PFSK-1 (cell line): ENCODE results near the gene IFNA13.
A peak's percentile ranks its signal among the peaks of the same experiment; 100 is the strongest.

ENCODE experiments used
- FOXP2 ChIP-seq: optimal IDR thresholded peaks from 2 replicates; pipeline ENCODE3; 2011; ENCODE audit warnings: borderline replicate concordance, control low read depth, inconsistent platforms; ENCODE audit not compliant: insufficient read depth; ENCODE audit errors: extremely low read length, extremely low read depth
- POLR2AphosphoS5 ChIP-seq: IDR thresholded peaks from 2 replicates; pipeline ENCODE4 v1.6.1; 2012; ENCODE audit warnings: low read depth, mild to moderate bottlenecking, control low read depth, low read length, moderate library complexity
- SIN3A ChIP-seq: IDR thresholded peaks from 2 replicates; pipeline ENCODE4 v1.6.1; 2012; ENCODE audit warnings: mild to moderate bottlenecking, low read length, moderate library complexity, borderline replicate concordance; ENCODE audit not compliant: insufficient read depth
- TAF1 ChIP-seq: IDR thresholded peaks from 2 replicates; pipeline ENCODE4 v1.6.1; 2012; ENCODE audit warnings: low read length, control low read depth, borderline replicate concordance; ENCODE audit not compliant: insufficient read depth
- TF ChIP-seq, protein P1 (sequence below), 2 experiments: IDR thresholded peaks; 2 replicates each; pipeline versions ENCODE4 v1.6.1 to v1.8.0; 2011 to 2012; ENCODE audit warnings: low read depth in 2 of 2, low read length in 2 of 2, control low read depth in 1 of 2, inconsistent platforms in 1 of 2, mild to moderate bottlenecking in 1 of 2, moderate library complexity in 1 of 2; ENCODE audit not compliant: insufficient read depth in 1 of 2

IFNA13 gene

DNA sequence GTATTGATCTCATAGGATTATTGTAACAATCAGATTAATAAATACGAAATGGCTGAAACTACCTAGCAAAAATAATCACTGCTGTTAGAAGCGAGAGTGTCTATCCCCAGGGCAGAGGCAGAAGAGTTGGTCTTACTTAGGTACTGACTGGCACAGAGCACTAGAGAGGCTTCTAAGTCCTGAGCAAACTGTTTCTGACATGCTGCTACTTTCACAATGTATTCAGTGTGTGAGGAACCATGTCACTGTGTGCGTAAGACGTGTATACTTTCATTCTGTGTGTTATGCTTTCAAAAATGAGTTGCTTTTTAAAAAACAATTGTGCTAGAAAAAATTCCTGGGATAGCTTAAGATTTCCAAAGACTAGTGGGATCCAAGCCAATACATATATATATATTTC, 27.1 kb downstream of the IFNA13 start:
- TF ChIP-seq TAF1: no peak
- TF ChIP-seq FOXP2: no peak
- TF ChIP-seq SIN3A: no peak
- TF ChIP-seq POLR2AphosphoS5: no peak
- TF ChIP-seq, protein P1, sequence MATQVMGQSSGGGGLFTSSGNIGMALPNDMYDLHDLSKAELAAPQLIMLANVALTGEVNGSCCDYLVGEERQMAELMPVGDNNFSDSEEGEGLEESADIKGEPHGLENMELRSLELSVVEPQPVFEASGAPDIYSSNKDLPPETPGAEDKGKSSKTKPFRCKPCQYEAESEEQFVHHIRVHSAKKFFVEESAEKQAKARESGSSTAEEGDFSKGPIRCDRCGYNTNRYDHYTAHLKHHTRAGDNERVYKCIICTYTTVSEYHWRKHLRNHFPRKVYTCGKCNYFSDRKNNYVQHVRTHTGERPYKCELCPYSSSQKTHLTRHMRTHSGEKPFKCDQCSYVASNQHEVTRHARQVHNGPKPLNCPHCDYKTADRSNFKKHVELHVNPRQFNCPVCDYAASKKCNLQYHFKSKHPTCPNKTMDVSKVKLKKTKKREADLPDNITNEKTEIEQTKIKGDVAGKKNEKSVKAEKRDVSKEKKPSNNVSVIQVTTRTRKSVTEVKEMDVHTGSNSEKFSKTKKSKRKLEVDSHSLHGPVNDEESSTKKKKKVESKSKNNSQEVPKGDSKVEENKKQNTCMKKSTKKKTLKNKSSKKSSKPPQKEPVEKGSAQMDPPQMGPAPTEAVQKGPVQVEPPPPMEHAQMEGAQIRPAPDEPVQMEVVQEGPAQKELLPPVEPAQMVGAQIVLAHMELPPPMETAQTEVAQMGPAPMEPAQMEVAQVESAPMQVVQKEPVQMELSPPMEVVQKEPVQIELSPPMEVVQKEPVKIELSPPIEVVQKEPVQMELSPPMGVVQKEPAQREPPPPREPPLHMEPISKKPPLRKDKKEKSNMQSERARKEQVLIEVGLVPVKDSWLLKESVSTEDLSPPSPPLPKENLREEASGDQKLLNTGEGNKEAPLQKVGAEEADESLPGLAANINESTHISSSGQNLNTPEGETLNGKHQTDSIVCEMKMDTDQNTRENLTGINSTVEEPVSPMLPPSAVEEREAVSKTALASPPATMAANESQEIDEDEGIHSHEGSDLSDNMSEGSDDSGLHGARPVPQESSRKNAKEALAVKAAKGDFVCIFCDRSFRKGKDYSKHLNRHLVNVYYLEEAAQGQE (IDR thresholded peaks at IDR 0.05; ENCODE audit: insufficient read depth in 1 of 2, low read depth in 2 of 2, low read length in 2 of 2): no peak

DNA sequence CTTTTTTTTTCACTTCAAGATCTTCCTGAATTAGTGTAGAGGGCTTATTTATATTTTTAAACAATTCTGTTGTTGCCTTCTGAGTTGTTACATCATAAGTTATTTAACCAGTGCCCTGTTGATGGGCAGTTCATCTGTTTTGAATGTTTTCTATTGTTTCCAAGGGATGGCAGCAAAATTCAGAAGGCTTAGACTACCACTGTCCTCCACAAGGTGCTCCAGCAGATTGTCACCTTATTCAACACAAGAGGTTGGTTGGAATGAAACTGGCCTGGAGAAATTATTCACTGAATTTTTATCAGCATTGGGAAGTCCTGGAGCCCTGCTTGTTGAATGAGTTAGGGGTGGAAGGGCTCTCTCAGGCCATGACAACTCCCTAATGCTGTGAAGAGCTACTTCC, 31.4 kb downstream of the IFNA13 start:
- TF ChIP-seq TAF1 (no peak), FOXP2 (no peak), POLR2AphosphoS5 (no peak), SIN3A (no peak)
- TF ChIP-seq, protein P1 (IDR thresholded peaks at IDR 0.05; ENCODE audit: insufficient read depth in 1 of 2, low read depth in 2 of 2, low read length in 2 of 2): no peak

DNA sequence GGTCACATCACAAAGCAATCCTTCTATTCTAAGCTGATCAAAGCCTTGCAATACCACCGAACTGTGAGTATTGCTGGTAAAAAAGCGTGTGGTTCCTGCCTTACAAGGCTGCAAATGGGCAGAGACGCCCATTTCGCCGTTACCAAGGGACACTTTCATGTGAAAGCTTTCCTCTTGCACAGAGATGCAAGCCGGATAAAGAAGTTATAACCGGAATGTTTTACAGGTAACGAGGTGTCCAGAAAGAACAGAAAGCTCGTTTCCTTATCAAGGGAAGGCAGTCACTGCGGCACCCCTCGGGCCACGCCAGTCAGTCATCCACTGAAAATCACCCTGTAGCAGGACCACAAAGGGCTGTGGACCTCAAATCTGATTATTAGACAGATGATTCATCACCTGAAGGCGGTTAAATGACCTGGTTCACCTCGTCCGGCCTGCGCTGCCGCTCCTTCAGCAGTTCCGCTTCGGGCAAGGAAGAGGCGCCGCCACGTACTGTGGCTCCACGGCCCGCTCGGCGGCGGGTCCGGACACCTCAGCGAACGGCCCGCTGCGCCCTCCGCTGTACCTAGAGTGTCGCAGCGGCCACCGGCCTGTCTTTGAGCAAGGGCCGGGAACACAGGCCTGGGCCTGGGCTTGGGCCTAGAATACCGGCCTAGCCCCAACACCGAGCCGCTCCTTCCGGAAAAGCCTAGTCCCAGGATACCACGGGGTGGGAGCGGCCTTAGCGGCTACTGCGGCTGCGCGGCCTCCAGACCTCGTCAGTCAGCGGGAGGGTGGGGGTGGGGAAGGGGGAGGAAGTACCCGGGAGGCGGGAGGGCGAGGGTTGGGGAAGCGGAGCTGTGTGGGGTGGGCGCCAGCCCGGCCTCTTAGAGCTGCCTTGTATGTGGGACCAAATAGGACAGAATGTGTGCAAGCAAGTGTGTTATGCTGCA, 32.9 kb downstream of the IFNA13 start, which contains the start of gene KLHL9:
Gene KLHL9 (minus strand): TSS at position 704 of the 932 bp plus-strand sequence. CDS start 545 bp downstream, at position 159.
- TF ChIP-seq FOXP2: no peak
- TF ChIP-seq TAF1: peak; percentile 62; the same call in 1 of the 2 replicates
- TF ChIP-seq, protein P1 (IDR thresholded peaks at IDR 0.05; ENCODE audit: insufficient read depth in 1 of 2, low read depth in 2 of 2, low read length in 2 of 2): no peak
- no peak for TF ChIP-seq SIN3A
- TF ChIP-seq POLR2AphosphoS5: peak; percentile 78

DNA sequence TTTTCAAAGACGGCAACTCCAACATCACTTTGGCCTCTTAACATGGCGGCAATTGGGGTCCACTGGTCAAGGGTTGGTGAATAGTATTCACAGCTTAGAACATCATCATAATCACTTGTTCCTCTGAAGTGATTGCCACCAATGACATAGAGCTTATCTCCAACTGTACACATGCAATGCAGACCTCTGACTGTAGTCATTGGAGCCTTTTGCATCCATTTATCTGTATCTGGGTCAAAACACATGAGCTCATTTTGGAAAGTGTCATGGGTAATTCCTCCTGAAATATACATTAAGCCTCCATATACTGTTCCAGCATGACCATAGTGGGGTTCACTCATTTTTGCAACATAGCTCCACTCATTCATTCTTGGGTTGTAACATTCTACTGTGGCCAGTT, 34.6 kb downstream of the IFNA13 start:
- TF ChIP-seq TAF1: no peak
- TF ChIP-seq SIN3A: no peak
- TF ChIP-seq, protein P1 (IDR thresholded peaks at IDR 0.05; ENCODE audit: insufficient read depth in 1 of 2, low read depth in 2 of 2, low read length in 2 of 2): no peak
- TF ChIP-seq POLR2AphosphoS5: no peak
- TF ChIP-seq FOXP2: no peak
